Ovary (tissue), 9 donors: ENCODE data around the gene FAM177B. TPM values are rescaled to one million over a fixed set of nuclear protein-coding genes. Genes with fewer than 3 reads are reported as not detected.

Experiments used
- DNase-seq, 5 donors: peaks; one replicate each; pipeline ENCODE4 v3.0.0-alpha.2; 2019 to 2020
- H3K27ac ChIP-seq, 2 donors: fragments of 200-600 bp; one replicate each; pipeline versions ENCODE4 v1.5.1 to v1.8.0; 2019 to 2022
- H3K27me3 ChIP-seq: fragments of 200-600 bp; one replicate; pipeline ENCODE4 v1.8.0; 2022
- H3K36me3 ChIP-seq: fragments of 200-600 bp; sonication (generic); one replicate; pipeline ENCODE4 v1.5.1; 2019
- H3K4me1 ChIP-seq: one replicate; pipeline ENCODE4 v1.8.1; 2013; ENCODE audit warnings: mild to moderate bottlenecking, moderate library complexity; ENCODE audit not compliant: insufficient read depth
- H3K4me3 ChIP-seq: fragments of 200-600 bp; sonication (generic); one replicate; pipeline ENCODE4 v1.5.1; 2017
- H3K9me3 ChIP-seq, 2 donors: fragments of 200-600 bp in 1 of 2; sonication (generic) in 1 of 2; one replicate each; pipeline versions ENCODE4 v1.5.1 to v1.8.1; 2013 to 2019; ENCODE audit warnings: mild to moderate bottlenecking in 1 of 2, moderate library complexity in 1 of 2
- EP300 ChIP-seq: sonication (generic); formaldehyde crosslinking; IDR thresholded peaks from one replicate; pipeline ENCODE4 v1.6.1; 2017; ENCODE audit warnings: antibody characterized with exemption
- POLR2A ChIP-seq: fragments of 450-650 bp; IDR thresholded peaks from one replicate; pipeline ENCODE4 v1.6.1; 2017; ENCODE audit warnings: antibody characterized with exemption, mild to moderate bottlenecking, moderate library complexity
- WGBS, 3 donors: extraction: QIAGEN DNeasy Blood & Tissue Kit in 1 of 3; methylation state at CpG; one replicate each; pipeline versions ENCODE4 v1.1.5 to v1.1.7; 2013 to 2017; 5-methylcytosine and 5-hydroxymethylcytosine counted together
- intact Hi-C, 4 donors: fragments of 100-400 bp; cut with DNase I; formaldehyde crosslinking; loops; one replicate each; pipeline versions ENCODE4 v1.11.0 to v1.15.1; 2022 to 2023
- polyA plus RNA-seq, 2 donors: library from polyadenylated mRNA; stranded (reverse); fragments of 200-250 nt in 1 of 2; fragments of 350-450 nt in 1 of 2; fragmentation: Illumina TruSeq in 1 of 2; extraction: RNeasy Lipid Tissue Mini Kit (QIAGEN cat#74804) in 1 of 2; gene quantifications; one replicate each; pipeline ENCODE4 v1.2.3, GENCODE V29; 2013 to 2014
- total RNA-seq, 7 donors: library from RNA; depleted of rRNA in 2 of 7; stranded (reverse); fragments of >200 nt in 2 of 7; fragmentation: NEBNext Ultra II Directional in 3 of 7; extraction: Animal tissue kit (Norgen Biotek cat#: 25700) in 3 of 7; gene quantifications; one replicate each; pipeline versions ENCODE4 v1.1.0 to v1.2.4, GENCODE V29; 2016 to 2023
- TF ChIP-seq, protein P1 (sequence below), 3 donors: fragments of 450-650 bp in 2 of 3; fragments of 200-600 bp in 1 of 3; IDR thresholded peaks; one replicate each; pipeline versions ENCODE4 v1.5.1 to v1.8.0; 2016 to 2022; ENCODE audit warnings: antibody characterized with exemption in 3 of 3, mild to moderate bottlenecking in 1 of 3
- donor health status: DM: no; HTN: no; CAD: no; lungs with moderate emphysema.
- donor health status: DM: no; HTN: no; CAD: no.
- donor health status: Bipolar disorder and iron deficiency.
- donor health status: DM: yes; HTN: yes; CAD: no.
- donor health status: DM: no; HTN: no; CAD: no.
- donor health status: DM: yes; HTN: yes; CAD: no.

The FAM177B gene
- total and polyA plus RNA-seq, 9 donors, result 0.23 to 0.55 (median 0.34) TPM; not detected in 6

DNA sequence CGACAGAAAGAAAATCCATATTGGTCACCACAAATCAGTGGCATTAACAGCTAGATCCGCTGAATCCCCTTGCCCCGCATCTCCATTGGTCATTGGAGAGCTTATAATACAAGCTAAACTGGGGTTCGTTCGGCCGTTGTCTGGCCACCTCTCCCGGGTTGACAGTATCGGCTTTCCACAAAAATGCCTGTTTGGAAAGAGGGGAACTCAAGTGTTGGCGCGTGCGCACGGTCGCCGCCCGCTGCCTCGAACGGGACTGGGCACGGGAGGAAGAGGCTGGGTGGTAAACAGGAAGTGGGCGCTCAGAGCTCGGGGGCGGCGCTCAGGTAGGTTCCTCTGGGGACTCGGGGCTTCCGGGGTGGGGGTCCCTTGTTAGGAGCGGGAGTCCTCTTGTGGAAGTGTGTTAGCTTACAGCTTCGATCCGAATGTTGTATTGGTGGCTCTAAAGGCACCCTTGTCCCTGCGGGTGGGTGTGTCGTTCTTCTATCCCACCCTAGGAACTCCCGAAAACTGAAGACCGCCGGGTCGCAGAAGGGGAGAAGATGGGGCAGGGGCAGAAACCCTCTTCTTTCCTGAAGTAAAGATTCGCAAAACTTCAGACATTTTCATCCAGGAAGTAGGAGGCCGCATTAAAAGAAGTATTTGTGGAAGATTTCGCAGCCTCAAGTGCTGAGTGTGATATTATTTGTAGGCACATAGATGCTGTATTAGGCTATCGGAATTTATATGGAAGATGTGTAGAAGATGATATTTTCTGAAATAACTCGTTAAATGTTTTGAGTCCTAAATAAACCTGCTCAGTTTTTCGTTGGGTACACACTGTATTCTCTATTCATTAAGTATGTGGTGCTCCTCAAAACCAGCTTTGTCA is 23.7 kb upstream of the FAM177B start:
- no peaks in the 10 kb centered on the region for H3K9me3 ChIP-seq
- no peaks in the 10 kb centered on the region for H3K36me3 ChIP-seq
- peak overlapping the region; percentile 92 to 97 for H3K27ac ChIP-seq
- peak; percentile 90 to 95 (median 92) for DNase-seq
- TF ChIP-seq POLR2A, result peak; percentile 26
- TF ChIP-seq EP300, result no peak
- TF ChIP-seq, protein P1, sequence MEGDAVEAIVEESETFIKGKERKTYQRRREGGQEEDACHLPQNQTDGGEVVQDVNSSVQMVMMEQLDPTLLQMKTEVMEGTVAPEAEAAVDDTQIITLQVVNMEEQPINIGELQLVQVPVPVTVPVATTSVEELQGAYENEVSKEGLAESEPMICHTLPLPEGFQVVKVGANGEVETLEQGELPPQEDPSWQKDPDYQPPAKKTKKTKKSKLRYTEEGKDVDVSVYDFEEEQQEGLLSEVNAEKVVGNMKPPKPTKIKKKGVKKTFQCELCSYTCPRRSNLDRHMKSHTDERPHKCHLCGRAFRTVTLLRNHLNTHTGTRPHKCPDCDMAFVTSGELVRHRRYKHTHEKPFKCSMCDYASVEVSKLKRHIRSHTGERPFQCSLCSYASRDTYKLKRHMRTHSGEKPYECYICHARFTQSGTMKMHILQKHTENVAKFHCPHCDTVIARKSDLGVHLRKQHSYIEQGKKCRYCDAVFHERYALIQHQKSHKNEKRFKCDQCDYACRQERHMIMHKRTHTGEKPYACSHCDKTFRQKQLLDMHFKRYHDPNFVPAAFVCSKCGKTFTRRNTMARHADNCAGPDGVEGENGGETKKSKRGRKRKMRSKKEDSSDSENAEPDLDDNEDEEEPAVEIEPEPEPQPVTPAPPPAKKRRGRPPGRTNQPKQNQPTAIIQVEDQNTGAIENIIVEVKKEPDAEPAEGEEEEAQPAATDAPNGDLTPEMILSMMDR (IDR thresholded peaks at IDR 0.05), result no peak
- intact Hi-C loops, result no loop called here
- peaks cover 7% of the 10 kb centered on the region for H3K4me1 ChIP-seq
- H3K4me3 ChIP-seq, result peak overlapping the region; percentile 87
- no peaks in the 10 kb centered on the region for H3K27me3 ChIP-seq
- 0 to 1% (median 0%) methylated on average over 39 of the region's 39 CpGs for WGBS, 3 donors

DNA sequence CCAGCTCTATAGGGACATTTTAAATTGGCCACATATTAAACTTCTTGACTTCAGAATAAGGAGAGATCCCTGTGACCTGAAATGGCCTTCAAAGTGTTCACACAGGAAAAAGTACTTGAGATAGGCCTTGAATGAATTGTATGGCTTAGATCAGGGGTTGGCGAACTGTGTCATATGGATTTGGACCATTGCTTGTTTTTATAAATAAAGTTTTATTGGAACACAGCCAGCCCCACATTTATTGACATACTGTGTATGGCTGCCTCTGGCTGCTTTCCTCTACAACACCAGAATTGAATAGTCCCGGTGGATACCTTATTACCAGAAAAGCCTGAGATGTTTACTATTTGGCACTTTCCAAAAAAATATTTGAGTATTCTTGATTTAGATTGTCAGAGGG is 20.6 kb upstream of the FAM177B start:
- intact Hi-C loops, result no loop called here
- TF ChIP-seq POLR2A (no peak), EP300 (no peak)
- TF ChIP-seq, protein P1 (IDR thresholded peaks at IDR 0.05), result no peak
- Histone ChIP-seq H3K36me3 (no peaks in the 10 kb centered on the region), H3K27me3 (no peaks in the 10 kb centered on the region), H3K9me3 (no peaks in the 10 kb centered on the region), H3K4me3 (no peak overlapping the region), H3K27ac (no peak overlapping the region), H3K4me1 (peaks cover 2% of the 10 kb centered on the region)
- no peak for DNase-seq
- WGBS, 3 donors, result 94 to 99% (median 97%) methylated on average over 2 of the region's 2 CpGs

DNA sequence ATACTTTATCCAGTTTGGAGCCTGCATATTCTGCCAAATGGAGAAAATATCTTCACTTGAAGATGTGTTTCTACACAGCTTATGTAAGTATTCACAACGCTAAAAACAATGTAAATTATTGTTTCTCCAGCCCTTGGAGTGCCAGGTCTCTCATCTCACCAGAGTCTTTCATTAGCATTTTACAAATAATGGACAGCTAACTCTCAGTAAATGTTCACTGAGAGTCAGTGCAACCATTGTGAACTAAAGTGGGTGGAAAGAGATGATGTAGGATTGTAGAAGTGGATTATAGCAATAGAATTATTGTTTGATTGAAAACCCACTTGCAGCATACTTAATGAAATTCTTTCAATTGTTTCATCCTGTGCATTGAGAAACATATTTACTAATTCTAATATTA is 8.3 kb upstream of the FAM177B start:
- H3K9me3 ChIP-seq, result no peaks in the 10 kb centered on the region
- no peak for TF ChIP-seq EP300
- TF ChIP-seq POLR2A, result no peak
- TF ChIP-seq, protein P1 (IDR thresholded peaks at IDR 0.05), result no peak
- H3K27me3 ChIP-seq, result no peaks in the 10 kb centered on the region
- intact Hi-C loops, result no loop called here
- no peak overlapping the region for H3K27ac ChIP-seq
- H3K36me3 ChIP-seq, result no peaks in the 10 kb centered on the region
- DNase-seq, result no peak
- no peaks in the 10 kb centered on the region for H3K4me1 ChIP-seq
- no peak overlapping the region for H3K4me3 ChIP-seq
- 48 to 75% (median 63%) methylated on average over 1 of the region's 1 CpG for WGBS, 3 donors

DNA sequence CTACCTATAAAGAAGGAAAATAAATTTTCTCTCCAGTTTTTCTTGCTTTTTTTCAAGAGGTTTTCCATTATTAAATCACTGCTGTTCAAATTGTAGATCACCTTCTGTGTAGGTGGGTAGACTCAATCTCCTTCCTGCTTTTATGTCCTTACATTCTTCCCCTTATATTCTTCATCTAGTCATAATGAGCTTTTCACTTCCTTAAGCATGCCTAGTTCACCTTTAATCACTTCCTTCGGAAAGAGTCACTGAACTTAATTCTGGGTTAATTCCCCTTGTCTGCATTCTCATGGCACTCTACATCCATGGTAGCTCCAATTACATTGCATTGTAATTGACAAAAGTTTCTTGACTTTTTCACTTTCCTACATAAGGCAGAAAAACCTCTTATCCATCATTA is 6.1 kb upstream of the FAM177B start:
- TF ChIP-seq, protein P1 (IDR thresholded peaks at IDR 0.05), result no peak
- TF ChIP-seq EP300 (no peak), POLR2A (no peak)
- DNase-seq, result no peak
- Histone ChIP-seq H3K27ac (no peak overlapping the region), H3K4me1 (no peaks in the 10 kb centered on the region), H3K4me3 (no peak overlapping the region), H3K9me3 (no peaks in the 10 kb centered on the region), H3K36me3 (no peaks in the 10 kb centered on the region), H3K27me3 (no peaks in the 10 kb centered on the region)
- intact Hi-C loops, result no loop called here
- WGBS, 3 donors, result 94 to 100% (median 95%) methylated on average over 1 of the region's 1 CpG
